Gastrocnemius medialis (tissue), 4 donors: ENCODE data around the gene FAM24A.

Source experiments
- CTCF ChIP-seq, 5 experiments: fragments of 450-650 bp in 3 of 5; fragments of 200-600 bp in 2 of 5; sonication (generic) in 2 of 5; IDR thresholded peaks in 4 of 5; conservative IDR thresholded peaks in 1 of 5; 1 replicate in 4 of 5; 2 replicates in 1 of 5; pipeline ENCODE4 v1.5.1; 2016 to 2019; ENCODE audit warnings: antibody characterized with exemption in 5 of 5, mild to moderate bottlenecking in 3 of 5, moderate library complexity in 3 of 5
- POLR2A ChIP-seq, 2 donors: fragments of 450-650 bp; IDR thresholded peaks; one replicate each; pipeline ENCODE4 v1.6.1; 2017; ENCODE audit warnings: antibody characterized with exemption in 2 of 2, mild to moderate bottlenecking in 2 of 2, moderate library complexity in 2 of 2

GRCh38 chr10:122939133-122939855, 28.9 kb downstream of the FAM24A start:
- TF ChIP-seq CTCF (IDR thresholded peaks at IDR 0.05 in 4 of 5, conservative IDR thresholded peaks at IDR 0.05 in 1 of 5) (no peak), POLR2A (IDR thresholded peaks at IDR 0.05) (no peak)
